GM19324 (cell line): ENCODE results near the gene OVOL2.
"Not testable (repeated sequence)": the region's sequence is repeated elsewhere in the genome, so short reads cannot be mapped to it uniquely, and the experiment has no call there.

Experiments used
- ATAC-seq: cut with Tn5 transposase; IDR thresholded peaks from one replicate; pipeline ENCODE4 v1.9.1; 2021; ENCODE audit warnings: mild to moderate bottlenecking, moderate library complexity; ENCODE audit not compliant: unreplicated experiment, low FRiP score

The OVOL2 gene

DNA sequence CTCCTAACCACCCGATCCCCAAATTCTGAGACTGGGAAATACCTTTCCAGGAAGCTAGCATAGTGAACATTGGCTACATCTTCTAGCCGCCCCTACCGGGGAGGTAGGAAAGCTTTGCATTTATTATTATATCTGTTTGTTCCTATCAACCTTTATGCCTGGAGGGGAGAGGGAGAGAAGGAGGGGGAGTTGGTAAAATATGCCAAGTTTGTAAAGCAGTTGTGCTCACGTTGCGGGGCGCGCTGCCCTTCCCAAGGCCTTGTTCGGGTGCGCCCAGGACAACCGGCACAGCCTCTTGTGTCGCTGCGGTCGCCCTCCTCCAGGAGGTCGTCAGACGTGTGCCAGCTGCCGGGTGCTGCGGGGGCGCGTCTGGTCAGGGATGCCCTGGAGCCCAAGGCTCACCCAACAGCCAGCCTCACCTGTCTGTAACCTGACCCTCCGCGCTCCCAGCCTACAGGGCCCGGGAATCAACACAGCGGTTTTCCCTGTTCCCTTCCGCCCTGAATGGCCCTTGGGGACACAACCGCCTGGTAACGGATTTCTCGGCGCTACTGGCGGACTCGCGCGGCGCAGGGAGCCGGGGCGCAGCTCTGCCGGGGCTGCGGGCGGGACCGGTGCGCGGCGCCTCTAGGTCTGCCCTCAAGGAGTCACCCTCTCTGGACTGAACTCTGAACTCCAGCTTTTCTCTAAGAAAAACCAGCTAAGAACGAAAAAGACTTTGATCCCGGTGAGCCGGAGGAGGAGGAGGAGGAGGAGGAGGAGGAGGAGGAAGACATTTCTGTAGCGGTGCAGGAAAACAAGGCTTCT is 1.1 kb upstream of the OVOL2 start:
- no peak for ATAC-seq

DNA sequence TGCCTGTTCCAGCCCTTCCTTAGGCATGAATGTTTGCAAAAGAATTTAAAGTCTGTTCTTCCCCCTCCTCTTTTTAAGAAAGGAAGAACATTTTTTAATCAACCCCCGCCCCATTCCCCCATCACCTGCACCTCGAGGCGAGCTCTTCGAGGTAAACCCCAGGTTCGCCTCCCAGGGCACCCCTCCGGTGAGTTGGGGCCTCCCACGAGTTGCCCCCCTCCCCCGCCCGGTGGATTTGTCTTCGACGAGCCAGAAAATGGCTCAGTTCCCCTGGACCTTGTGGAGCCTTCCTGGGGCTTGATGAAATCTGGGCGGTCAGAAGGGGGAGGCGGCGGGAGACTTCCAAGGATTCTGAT is 256 bp upstream of the OVOL2 start:
- no peak for ATAC-seq

DNA sequence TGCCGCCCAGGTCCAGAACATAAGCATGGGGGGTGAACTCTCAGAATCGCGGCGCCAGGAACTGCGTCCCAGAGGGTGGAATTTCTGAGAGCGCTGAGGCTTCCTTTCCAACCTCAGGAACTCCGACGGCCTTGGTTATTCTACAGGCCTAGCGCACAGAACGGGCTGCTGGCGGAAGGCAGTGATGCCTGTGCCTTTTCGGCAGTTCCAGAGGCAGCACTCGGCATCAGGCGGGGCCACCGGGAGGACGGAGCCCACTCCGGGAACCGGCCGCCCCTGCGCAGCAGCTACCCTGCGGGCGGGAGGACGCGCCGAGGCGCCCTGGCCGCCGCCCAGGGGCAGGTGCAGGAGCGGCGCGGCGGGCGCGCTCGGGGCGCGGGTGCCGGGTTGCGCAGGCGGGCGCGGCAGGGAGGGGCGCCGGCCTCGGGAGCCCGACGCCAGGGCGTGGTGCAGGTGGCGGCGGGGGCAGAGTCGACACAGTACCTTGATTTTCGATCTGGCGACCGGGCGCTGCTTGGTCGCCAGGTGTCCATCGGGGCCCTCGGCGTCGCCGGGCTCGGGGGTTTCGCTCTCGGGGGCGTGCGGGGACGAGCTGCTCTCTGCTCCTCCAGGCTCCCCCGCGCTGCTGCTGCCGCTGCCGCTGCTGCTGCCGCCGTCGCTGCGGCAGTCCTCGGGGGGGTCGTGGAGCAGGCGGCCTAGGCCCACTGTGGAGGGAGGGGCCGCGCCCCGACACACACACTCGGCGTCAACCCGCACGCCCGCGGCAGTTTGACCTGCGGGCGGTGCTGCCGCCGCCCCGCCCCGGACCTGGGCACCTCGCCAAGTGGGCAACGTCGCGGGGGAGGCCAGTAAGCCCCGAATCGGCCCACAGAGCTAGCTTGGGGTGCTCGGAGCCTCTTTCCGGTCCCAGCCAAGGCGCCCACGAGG is 1.3 kb downstream of the OVOL2 start:
- ATAC-seq = no peak

DNA sequence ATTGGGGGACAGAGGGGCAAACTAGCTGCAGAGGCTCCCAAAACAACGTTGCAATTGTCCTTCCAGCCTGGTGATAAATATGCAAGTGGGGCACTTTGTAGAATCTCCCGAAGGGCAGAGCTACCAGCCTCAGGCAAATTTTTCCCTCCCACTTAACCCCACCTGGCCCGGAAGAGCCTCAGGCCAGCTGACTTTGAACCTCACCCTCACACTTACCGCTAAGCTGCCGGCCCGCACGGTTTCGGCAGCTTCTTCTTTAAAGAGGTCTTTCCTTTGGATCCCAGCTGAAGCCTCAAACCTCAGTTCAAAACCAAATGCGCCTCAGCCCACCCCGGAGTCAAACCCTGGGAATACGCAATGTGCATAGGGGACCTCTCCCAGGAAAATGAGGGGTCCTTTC is 2.5 kb downstream of the OVOL2 start:
- no peak for ATAC-seq

DNA sequence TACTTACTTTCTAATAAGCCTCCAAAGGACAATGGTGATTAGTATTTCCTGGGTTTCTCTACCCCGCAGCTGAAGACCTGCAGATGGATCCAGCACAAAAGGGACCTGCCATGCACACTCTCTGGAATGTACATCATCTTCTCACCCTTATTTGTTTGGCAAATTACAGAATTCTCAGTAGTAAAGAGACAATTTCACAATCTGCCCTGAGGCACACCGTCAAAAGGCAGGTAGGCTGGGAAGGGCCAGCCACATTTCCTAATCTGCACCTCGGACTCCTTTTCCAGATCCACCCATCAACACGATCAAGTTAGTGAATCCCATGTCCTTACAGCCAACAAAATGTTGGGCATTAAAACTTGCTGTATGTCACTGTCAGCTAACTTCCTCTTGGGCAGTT is 4.9 kb downstream of the OVOL2 start:
- ATAC-seq = no peak

DNA sequence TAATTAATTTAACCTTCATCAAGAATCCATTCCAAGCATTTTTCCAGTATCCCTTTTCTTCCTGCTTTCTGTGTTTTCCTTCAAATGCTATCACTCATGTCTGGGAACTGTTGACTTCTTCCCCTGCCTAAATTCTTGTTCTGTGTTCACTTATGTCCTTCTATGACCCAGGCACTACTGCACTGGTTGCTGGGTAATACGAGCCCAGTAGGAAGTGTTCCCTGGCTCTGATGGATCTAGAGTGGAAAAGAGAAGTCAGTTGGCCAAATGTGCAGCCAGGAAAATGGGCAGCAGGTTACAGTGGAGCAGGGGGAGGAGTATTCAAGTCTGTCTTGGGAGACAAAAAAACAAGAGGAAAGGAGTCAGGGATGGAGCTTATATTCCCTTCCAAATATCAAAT is 7.1 kb downstream of the OVOL2 start:
- no peak for ATAC-seq

DNA sequence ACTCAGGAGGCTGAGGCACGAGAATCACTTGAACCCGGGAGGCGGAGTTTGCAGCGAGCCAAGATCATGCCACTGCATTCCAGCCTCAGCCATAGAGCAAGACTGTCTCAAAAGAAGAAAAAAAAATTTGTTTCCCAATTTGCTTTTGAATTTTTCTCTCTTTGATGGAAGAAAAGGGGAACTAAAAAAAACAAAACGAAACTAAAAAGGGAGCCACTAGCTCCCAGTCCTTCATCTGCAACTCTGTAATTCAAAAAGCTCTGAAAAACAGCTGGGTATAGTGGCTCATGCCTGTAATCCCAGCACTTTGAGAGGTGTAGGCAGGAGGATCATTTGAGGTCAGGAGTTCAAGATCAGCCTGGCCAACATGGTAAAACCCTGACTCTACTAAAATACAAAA is 9.5 kb downstream of the OVOL2 start:
- ATAC-seq = no peak

DNA sequence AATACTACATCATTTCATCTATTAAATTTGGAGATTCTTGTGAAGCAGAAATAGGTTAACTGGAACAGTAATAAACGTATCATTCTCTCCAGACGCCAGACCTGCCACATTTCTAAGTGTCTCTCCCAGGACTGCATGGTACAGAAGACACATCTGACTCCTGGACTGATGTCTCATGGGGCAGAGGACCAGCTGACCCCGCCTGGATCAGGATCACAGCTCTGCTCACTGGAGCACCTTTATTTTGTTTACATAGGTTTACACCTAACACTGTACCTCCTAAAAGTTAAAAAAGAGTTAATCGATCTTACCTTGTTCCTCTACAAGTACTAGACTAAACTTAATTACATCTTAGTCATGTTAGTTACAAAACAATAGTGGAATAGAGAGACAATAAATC is 11.2 kb downstream of the OVOL2 start:
- ATAC-seq = no peak

DNA sequence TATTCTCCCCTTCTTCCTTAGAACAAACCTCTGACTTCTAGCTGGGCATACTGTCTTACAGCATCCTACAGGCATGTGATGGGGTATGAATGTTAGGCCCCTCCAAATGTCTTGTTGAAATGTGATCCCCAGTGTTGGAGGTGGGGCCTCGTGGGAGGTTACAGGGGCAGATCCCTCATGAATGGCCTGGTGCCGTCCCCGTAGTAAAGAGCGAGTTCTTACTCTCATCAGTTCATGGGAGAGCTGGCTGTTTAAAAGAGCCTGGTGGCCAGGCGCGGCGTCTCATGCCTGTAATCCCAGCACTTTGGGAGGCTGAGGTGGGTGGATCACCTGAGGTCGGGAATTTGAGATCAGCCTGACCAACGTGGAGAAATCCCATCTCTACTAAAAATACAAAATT is 15.5 kb downstream of the OVOL2 start:
- no peak for ATAC-seq

DNA sequence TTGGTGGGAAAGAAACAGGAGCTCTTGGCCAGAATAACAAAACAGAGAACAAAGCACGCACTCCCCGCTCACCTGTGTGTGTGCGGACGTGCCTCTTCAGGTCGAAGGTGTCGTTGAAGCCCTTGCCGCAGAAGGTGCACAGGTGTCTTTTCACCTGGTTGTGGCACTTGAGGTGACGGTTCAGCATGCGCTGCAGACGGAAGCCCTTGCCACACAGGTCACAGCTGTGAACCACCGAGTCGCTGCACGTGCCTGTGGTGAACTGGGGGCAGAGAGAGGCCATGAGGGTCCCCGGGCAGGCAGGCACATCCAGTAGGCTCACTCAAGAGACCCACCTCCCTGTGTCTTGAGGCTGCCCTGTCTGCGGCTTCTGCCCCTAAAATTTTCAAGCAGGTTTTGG is 16.3 kb downstream of the OVOL2 start:
- ATAC-seq = no peak

DNA sequence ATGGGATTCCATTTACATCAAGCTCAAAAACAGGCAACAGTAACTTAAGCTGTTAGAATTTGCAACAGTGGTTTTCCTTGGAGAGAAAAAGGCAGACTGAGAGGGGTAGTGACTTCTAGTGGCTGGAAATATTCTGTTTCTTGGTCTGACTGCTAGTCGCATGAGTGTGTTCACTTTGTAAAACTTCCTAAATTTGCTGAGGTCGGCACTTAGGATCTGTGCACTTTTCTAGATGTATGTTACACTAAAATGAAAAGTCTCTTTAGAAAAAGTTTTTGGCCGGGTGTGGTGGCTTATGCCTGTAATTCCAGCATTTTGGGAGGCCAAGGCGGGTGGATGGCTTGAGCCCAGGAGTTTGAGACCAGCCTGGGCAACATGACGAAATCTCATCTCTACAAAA is 18.7 kb downstream of the OVOL2 start:
- no peak for ATAC-seq

DNA sequence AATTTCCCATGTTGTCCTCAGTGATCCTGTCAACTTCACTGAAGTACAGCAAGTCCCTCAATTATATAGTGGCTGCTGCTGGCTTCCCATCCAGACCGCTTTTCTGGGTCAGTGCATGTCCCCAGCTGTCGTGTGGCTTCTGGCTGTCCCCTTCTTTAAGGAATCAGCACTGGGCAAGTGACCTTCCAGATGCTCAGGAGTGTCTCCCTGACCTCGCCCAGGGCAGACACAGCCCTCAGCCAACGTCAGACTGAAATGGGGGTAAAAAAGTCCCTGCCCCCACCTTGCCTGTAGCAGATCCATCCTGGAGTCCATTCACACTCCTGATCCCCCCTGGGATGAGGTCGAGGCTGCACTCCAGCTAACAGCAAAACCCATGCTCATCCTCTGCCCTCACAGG is 23.7 kb downstream of the OVOL2 start:
- no peak for ATAC-seq

DNA sequence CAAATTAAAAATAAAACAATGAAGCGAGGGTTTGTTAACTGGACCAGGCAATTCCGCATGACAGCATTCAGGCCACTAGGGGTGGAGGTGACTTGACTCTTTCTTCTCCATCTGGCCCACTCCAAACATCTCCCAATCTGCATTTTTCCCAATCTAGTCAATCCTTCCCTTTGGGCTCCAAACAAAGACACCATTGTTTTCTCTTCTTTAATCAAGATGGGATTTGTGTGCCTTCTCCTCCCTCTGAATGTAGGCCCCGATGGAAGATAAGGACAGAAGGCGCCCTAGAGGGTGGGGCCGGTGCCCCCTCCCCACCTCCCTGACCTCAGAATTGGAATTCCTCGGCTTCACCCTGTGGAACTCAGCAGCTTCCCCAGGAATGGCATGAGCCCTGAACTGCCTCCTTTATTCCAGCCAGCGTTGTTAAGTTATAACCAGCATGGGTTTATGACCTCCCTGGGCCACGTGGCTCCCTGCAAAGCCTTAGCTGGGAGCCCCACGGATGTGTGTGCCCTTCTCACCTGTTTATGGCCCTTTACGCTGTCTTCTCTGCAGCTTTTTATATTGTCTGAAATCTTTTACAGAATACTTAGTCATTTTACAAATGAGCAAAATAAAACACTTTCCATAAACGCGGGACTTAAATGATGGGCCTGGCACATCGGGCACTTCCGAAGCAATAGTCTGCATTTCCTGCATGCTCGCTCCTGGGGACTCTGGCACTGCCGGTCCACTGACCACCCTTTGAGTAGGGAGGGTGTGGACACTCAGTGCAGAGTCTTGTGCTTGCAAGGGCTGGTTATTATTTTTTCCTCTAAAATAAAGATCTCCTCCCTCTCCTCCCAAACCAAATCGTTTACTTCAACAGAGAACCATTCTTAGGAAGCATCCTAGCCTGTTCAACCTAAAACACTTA is 24.5 kb downstream of the OVOL2 start:
- ATAC-seq = no peak

DNA sequence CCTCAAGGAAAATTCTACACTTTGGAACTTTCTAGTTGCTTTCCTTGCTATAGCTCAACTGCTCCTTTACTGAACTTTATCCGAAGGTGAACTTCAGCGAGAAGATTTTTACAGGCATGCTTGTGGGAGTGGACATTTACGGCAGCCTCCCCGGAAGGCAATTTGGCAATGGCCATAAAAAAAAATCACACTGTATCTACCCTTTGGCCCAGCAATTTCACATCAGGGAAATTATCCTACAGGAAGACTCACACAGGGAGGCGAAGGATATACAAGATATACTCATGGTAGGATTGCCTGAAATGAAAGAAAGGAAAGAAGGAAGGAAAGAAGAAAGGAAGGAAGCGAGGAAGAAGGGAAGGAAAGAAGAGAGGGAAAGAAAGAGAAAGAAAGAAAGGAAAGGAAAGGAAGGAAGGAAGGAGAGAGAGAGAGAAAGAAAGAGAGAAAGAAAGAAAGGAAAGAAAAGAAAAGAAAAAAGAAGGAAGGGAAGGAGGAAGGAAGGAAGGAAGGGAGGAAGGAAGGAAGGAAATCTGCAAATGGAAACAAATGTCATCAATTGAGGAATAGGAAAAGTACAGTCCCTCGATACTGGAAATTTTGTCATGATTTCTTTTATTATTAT is 25.7 kb downstream of the OVOL2 start:
- no peak for ATAC-seq

DNA sequence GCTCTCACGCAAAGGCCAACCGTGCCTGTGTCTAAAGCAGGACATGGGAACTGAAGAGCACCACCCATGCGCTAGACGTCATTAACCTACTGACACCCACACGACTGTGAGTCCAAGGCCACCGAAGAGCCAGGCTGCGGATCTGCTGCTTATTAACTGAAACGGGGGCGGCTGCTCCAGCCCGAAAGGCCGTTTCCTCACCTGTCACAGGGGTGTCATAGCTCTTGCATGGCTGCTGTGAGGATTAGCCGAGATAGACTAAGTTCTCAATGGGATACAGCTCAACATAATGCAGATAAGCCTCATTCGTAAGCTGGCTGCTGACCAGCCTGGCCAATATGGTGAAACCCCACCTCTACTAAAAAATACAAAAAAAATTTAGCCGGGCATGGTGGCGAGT is 26.7 kb downstream of the OVOL2 start:
- no peak for ATAC-seq

DNA sequence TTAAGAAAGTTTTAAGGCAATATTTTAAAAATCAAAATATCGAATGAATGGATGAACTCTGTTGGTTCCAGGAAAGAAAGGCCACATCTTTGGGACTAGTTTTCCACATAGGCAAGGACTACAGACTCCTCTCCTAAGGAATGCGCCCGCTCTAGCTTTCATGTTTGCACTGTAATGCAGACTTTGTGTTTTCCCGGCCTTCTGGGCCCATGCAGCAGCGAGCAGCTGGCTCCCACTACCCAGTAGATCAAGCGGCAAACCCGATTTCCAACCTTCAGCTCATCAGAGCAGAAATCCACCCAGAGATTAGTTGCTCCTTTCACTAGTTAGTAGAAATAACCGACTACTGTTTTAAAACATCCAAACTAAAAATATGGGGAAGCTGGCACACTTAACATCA is 27.7 kb downstream of the OVOL2 start:
- no peak for ATAC-seq

DNA sequence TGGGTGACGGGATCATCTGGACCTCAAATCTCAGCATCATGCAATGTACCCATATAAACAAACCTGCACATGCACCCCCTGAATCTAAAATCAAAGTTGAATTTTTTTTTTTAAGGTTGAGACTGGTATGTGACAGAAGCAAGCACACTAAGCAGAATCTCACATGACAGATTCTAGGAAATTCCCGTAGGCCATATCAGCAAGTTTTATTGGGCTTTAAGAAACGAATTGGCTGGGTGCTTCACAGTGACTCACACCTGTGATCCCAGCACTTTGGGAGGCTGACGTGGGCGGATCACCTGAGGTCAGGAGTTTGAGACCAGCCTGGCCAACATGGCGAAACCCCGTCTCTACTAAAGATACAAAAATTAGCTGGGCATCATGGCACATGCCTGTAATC is 30.7 kb downstream of the OVOL2 start:
- ATAC-seq = not testable (repeated sequence)

DNA sequence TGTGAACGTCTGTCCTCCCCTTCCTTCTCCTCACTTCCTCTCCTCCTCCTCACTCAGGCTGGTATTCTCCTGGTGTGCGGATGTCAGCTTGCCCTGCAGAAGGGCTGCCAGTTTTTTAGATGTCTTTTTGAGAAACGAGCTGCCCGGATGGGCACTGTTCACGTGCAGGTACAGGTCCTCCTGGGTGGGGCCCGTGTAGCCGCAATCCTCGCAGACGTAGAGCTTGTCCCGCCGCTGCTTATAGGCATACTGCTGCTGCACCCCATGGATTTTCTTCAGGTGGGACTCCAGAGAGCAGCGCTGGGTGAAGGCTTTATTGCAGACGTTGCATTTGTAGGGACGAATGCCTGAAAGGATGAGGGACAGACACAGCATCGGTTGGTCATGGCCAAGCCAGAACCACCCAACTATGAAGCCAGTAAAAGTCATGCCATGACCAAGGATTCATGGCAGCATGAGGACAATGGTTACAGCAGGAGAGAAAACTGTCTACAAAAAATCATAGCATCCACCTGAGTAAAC is 33.0 kb downstream of the OVOL2 start:
- no peak for ATAC-seq

DNA sequence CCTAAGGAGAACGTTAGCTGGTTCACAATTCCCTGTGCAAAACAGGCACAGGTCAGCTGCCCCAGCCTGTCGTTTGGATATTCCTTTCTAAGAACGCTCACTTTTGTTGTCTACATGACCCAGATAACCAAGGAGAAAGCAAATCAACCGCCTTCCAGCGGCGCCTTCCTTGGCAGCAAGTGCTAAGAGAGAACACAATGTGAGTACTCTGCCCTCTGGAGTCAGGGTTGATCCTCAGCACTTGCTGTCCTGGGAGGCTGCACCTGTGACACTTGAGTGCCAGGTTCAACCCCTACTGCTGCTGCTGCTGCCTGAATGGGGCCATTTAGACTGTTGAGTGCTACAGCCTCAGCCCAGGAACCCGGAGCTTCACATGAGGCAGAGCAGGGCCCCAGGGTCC is 36.8 kb downstream of the OVOL2 start:
- ATAC-seq = no peak

DNA sequence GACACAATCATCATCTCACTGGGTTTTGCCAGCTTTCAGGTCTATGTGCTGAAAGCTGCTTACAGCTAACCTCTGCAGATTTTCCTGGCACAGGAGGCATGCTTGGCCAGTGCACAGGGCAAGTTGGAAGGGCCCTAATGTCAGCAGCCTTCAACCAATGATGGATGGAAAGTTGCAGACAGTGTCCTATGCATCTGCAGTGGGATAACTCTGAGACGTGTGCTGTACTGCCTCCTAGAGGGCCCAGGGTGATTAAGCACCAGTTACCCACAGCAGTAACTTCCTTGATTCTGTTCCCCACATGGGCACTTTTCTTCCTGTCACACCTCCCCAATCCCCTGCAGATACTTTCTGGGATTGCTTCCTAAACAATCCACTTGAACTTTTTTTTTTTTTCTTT is 38.6 kb downstream of the OVOL2 start:
- ATAC-seq = no peak
